Natural killer cell (primary cell): ENCODE data around the gene MYOZ3. TPM values are rescaled to one million over a fixed set of nuclear protein-coding genes. Genes with fewer than 3 reads are reported as not detected.

ENCODE experiments used
- ATAC-seq, 3 donors: fragments of 150-1000 bp in 2 of 3; fragments of 200-7000 bp in 1 of 3; cut with Tn5 transposase; 1 replicate in 1 of 3; 2 replicates in 2 of 3; pipeline ENCODE4 v1.10.0; 2021; ENCODE audit warnings: mild to moderate bottlenecking in 2 of 3, moderate library complexity in 2 of 3
- DNase-seq, 2 donors: peaks; one replicate each; pipeline versions ENCODE4 v3.0.0 to v3.0.0-alpha.2; 2013 to 2021; ENCODE audit warnings: mixed read lengths in 1 of 2
- H3K27ac ChIP-seq: one replicate; pipeline ENCODE4 v1.5.1; 2013; ENCODE audit warnings: mild to moderate bottlenecking, low read length
- H3K27me3 ChIP-seq: one replicate; pipeline ENCODE4 v1.6.1; 2013; ENCODE audit warnings: low read length; ENCODE audit not compliant: control insufficient read depth, insufficient read depth
- H3K36me3 ChIP-seq: one replicate; pipeline ENCODE4 v1.6.1; 2013; ENCODE audit warnings: low read length; ENCODE audit not compliant: control insufficient read depth, insufficient read depth
- H3K4me1 ChIP-seq: one replicate; pipeline ENCODE4 v1.6.1; 2013; ENCODE audit warnings: low read length; ENCODE audit not compliant: control insufficient read depth, insufficient read depth
- H3K4me3 ChIP-seq: one replicate; pipeline ENCODE4 v1.5.1; 2013; ENCODE audit warnings: low read length
- H3K9me3 ChIP-seq: one replicate; pipeline ENCODE4 v1.6.1; 2013; ENCODE audit warnings: low read length; ENCODE audit not compliant: control insufficient read depth, insufficient read depth
- H3K27ac Mint-ChIP-seq, 2 donors: one replicate each; pipeline ENCODE4 v1.8.0; 2022; ENCODE audit warnings: mild to moderate bottlenecking in 2 of 2, mixed read lengths in 2 of 2, moderate library complexity in 1 of 2
- H3K27me3 Mint-ChIP-seq, 2 donors: one replicate each; pipeline ENCODE4 v1.8.0; 2022; ENCODE audit warnings: low read depth in 2 of 2, mixed read lengths in 2 of 2
- H3K36me3 Mint-ChIP-seq: one replicate; pipeline ENCODE4 v1.8.0; 2022; ENCODE audit warnings: mixed read lengths
- H3K4me1 Mint-ChIP-seq, 2 donors: one replicate each; pipeline ENCODE4 v1.8.0; 2022; ENCODE audit warnings: mixed read lengths in 2 of 2
- H3K4me3 Mint-ChIP-seq: one replicate; pipeline ENCODE4 v1.8.0; 2022; ENCODE audit warnings: mild to moderate bottlenecking, moderate library complexity, mixed read lengths
- H3K9me3 Mint-ChIP-seq, 2 donors: one replicate each; pipeline ENCODE4 v1.8.0; 2022; ENCODE audit warnings: mixed read lengths in 2 of 2
- WGBS: methylation state at CpG from one replicate; pipeline ENCODE4 v1.1.7; 2013; ENCODE audit warnings: missing lambda C conversion rate; ENCODE audit not compliant: insufficient coverage; 5-methylcytosine and 5-hydroxymethylcytosine counted together
- intact Hi-C: fragments of 100-400 bp; cut with micrococcal nuclease; formaldehyde crosslinking; loops from one replicate; pipeline ENCODE4 v1.14.2; 2022
- total RNA-seq, 4 donors: library from RNA; stranded (reverse); fragments of 120-200 nt in 1 of 4; gene quantifications; one replicate each; pipeline versions ENCODE4 v1.2.3 to v1.2.4, GENCODE V29; 2013 to 2022
- TF ChIP-seq, protein P1 (sequence below): fragments of 200-600 bp; IDR thresholded peaks from one replicate; pipeline ENCODE4 v1.8.0; 2022; ENCODE audit warnings: antibody characterized with exemption

The MYOZ3 gene
- total RNA-seq, 3 donors from 2014 or later (not counting 1 experiment from before 2014, with no cell fraction given), result not detected

- Mint-ChIP-seq H3K36me3 (no peaks in the 10 kb centered on the region), H3K9me3 (no peaks in the 10 kb centered on the region), H3K4me1 (no peaks in the 10 kb centered on the region), H3K27me3 (no peaks in the 10 kb centered on the region), H3K27ac (no peak overlapping the region), H3K4me3 (no peak overlapping the region)
- H3K4me1 ChIP-seq, result no peaks in the 10 kb centered on the region
- no peaks in the 10 kb centered on the region for H3K27me3 ChIP-seq
- no peak overlapping the region for H3K27ac ChIP-seq
- ATAC-seq (no peak), DNase-seq (peak in 1 of 2 donors; percentile 39)
- intact Hi-C loops, result no loop called here
- 100% methylated on average over 1 of the region's 2 CpGs for WGBS
- TF ChIP-seq, protein P1, sequence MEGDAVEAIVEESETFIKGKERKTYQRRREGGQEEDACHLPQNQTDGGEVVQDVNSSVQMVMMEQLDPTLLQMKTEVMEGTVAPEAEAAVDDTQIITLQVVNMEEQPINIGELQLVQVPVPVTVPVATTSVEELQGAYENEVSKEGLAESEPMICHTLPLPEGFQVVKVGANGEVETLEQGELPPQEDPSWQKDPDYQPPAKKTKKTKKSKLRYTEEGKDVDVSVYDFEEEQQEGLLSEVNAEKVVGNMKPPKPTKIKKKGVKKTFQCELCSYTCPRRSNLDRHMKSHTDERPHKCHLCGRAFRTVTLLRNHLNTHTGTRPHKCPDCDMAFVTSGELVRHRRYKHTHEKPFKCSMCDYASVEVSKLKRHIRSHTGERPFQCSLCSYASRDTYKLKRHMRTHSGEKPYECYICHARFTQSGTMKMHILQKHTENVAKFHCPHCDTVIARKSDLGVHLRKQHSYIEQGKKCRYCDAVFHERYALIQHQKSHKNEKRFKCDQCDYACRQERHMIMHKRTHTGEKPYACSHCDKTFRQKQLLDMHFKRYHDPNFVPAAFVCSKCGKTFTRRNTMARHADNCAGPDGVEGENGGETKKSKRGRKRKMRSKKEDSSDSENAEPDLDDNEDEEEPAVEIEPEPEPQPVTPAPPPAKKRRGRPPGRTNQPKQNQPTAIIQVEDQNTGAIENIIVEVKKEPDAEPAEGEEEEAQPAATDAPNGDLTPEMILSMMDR, result no peak
- H3K36me3 ChIP-seq, result peaks cover 63% of the 10 kb centered on the region
- H3K9me3 ChIP-seq, result no peaks in the 10 kb centered on the region
- no peak overlapping the region for H3K4me3 ChIP-seq
Measured at GRCh38 chr5:150710165-150710564, 49.1 kb downstream of the MYOZ3 start.

GRCh38 chr5:150723845-150724244 is 62.8 kb downstream of the MYOZ3 start:
- peaks cover 22% of the 10 kb centered on the region for H3K36me3 Mint-ChIP-seq
- no peak overlapping the region for H3K4me3 ChIP-seq
- DNase-seq (no peak), ATAC-seq (no peak)
- no peaks in the 10 kb centered on the region for H3K9me3 Mint-ChIP-seq
- intact Hi-C loops, result no loop called here
- H3K36me3 ChIP-seq, result peaks cover 84% of the 10 kb centered on the region
- H3K27ac ChIP-seq, result no peak overlapping the region
- H3K4me1 ChIP-seq, result no peaks in the 10 kb centered on the region
- H3K27me3 ChIP-seq, result no peaks in the 10 kb centered on the region
- no peaks in the 10 kb centered on the region for H3K9me3 ChIP-seq
- no peaks in the 10 kb centered on the region for H3K27me3 Mint-ChIP-seq
- H3K4me1 Mint-ChIP-seq, result no peaks in the 10 kb centered on the region
- WGBS, result 100% methylated on average over 1 of the region's 2 CpGs
- no peak overlapping the region for H3K27ac Mint-ChIP-seq
- TF ChIP-seq, protein P1, result no peak
- no peak overlapping the region for H3K4me3 Mint-ChIP-seq

Other genes starting within 250 kb of the MYOZ3 start
- gene CD74, start 248.3 kb upstream of the MYOZ3 start, total RNA-seq, result 100 to 1,000 TPM; 550 to 913 (median 748) TPM
- gene RPS14, start 211.5 kb upstream of the MYOZ3 start, total RNA-seq, result 1,000 to 10,000 TPM; 1,744 to 2,278 (median 2,016) TPM
- gene NDST1, start 153.1 kb upstream of the MYOZ3 start, total RNA-seq, result 10 to 100 TPM in 1 of 3 donors, 1 to 10 TPM in 2; 2.8 to 12.3 (median 4.3) TPM
- gene SYNPO, start 20.6 kb upstream of the MYOZ3 start, total RNA-seq, result under 1 TPM in 2 of 3 donors, not detected in 1; 0.16 to 0.48 TPM
- 100 to 1,000 TPM; 136 to 149 (median 145) TPM for gene RBM22, start 39.8 kb downstream of the MYOZ3 start, total RNA-seq
- gene DCTN4, start 97.8 kb downstream of the MYOZ3 start, total RNA-seq, result 100 to 1,000 TPM in 1 of 3 donors, 10 to 100 TPM in 2; 90.0 to 108 (median 92.0) TPM
- 1 to 10 TPM; 7.0 to 9.4 (median 8.9) TPM for gene SMIM3, start 117.5 kb downstream of the MYOZ3 start, total RNA-seq
- 1 to 10 TPM in 2 of 3 donors, under 1 TPM in 1; 0.85 to 5.7 (median 2.4) TPM for gene IRGM, start 185.3 kb downstream of the MYOZ3 start, total RNA-seq
- gene ZNF300, start 243.7 kb downstream of the MYOZ3 start, total RNA-seq, result 1 to 10 TPM; 5.8 to 9.9 (median 6.2) TPM